Activated CD4-positive, alpha-beta T cell treated with anti-CD3 and anti-CD28 coated beads, Interleukin-2, amount 50 U/mL, for 16 hours (primary cell): ENCODE measurements around the gene STRIP2.
"Not testable (repeated sequence)": the region's sequence is repeated elsewhere in the genome, so short reads cannot be mapped to it uniquely, and the experiment has no call there.

ENCODE experiments used
- DNase-seq: peaks from one replicate; pipeline ENCODE4 v3.0.0-alpha.2; 2020

STRIP2 gene

GRCh38 chr7:129497156-129497555 lies 62.9 kb downstream of the STRIP2 start:
- no peak for DNase-seq

- DNase-seq: no peak
Measured at GRCh38 chr7:129498021-129498420, 63.8 kb downstream of the STRIP2 start.

- peak; percentile 37 for DNase-seq
Measured at GRCh38 chr7:129499999-129500398, 65.8 kb downstream of the STRIP2 start.

DNA sequence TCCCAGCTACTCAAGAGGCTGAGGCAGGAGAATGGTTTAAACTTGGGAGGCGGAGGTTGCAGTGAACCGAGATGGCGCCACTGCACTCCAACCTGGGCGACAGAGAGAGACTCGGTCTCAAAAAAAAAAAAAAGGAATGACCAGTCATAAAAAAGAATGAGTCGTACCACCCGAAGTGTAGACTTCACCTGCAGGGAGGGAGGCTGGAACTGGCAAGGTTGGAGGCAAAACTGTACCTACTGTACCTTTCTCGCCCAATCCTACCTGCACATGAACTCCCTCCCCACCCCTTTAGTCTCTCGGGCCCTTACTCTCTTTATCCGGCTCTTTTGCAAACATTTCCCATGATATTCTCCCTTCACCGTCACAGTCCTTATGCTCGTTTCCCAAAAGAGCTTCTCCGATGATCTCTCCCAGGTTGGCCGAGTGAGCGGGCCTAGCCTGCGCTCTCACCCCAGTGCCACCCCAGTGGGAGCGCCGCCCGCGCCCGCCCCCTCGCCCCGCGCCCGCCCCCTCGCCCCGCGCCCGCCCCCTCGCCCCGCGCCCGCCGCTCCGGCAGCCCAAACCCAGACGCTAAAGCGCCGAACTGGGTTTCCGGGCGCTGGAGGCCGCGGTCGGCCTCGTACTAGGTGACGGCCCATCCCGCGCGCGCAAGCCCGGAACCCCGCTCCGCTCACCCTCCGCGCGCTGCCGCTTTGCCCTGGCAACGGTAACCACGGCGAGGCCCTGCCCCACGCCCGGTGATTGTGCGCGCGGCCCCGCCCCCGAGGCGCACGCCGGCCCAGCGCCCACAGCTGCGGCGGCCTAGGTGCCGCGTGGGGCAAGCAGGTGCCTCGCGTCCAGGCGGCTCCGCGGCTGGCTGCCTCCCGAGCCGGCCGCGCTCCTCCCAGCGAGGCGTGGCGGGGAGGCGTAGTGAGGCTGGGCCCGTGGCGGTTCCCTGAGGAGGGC lies 67.8 kb downstream of the STRIP2 start, which contains the start of gene SMKR1:
SMKR1 (plus strand) TSS at position 772 of the 948 bp plus-strand sequence. CDS start 294 bp downstream, outside the sequence.
- peak; percentile 89 for DNase-seq

DNA sequence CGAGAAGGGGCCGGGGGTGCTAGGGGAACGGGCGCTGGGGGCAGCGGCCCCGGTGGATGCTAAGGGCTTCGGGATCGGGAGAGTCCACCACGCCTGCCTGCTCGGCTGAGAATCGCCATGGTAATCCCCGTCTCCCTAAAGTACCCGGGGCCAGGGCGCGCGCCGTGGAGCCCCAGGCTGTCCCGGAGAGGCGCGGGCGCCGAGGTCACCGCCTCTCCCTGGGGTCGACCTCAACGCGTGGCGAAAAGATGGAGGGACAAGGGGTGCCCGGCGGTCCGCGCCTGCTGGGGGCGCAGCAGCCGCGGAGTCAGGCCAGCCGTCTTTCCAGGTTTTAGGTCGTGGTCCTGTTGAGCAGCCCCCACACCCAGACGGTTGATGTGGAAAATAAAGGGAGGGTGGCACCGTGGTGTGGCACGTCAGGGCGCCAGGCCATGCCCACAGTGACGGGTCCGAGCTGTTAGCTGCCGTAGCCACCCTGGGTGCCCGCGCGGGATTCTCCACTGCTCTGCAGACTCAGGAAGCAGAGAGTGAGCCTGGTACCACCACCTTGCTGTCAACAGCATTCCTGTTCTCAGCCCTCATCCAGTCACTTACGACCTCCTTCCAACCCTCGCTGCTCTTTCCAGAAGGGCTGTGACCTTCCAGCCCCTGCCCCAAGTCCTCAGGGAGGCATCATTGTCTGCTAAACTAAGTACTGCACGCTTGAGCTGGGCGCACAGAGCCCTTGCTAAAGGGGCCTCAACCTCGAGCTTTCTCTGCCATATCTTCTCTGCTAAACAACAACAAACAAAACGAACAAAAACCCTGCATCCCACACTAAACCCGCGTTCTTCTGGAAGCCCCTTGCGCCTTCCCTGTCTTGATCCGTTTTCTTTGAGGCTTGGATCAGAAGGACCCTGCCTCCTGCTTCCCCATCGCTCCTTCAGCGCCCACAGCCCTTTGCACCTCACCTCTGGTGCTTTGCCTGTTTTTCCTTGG lies 68.8 kb downstream of the STRIP2 start:
- DNase-seq: no peak

DNA sequence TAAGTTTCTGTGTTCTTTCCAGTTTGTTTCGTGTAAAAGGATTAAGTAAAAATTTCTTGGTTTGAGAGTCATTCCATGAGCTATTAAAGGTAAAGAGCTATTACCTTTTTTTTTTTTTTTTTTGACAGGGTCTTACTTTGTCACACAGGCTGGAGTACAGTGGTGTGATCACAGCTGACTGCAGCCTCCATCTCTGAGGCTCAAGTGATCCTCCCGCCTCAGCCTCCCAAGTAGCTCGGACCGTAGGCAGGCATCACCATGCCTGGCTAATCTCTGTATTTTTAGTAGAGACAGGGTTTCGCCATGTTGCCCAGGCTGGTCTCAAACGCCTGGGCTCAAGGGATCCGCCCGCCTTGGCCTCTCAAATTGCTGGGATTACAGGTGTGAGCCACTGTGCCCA lies 69.5 kb downstream of the STRIP2 start:
- no peak for DNase-seq

DNA sequence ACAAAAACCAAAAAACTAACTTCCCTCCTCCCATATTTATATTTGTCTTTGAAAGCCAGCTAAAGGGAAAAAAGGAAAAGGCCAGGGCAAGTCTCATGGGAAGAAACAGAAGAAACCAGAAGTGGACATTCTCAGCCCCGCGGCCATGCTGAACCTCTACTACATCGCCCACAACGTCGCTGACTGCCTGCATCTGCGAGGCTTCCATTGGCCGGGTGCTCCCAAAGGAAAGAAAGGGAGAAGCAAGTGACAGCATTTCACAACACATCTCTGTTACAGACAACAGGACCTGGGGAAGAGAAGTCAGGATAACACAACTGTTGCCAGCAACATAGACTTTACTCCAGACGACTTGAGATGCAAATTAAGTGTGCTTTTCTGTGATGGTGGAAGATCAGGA lies 78.0 kb downstream of the STRIP2 start:
- no peak for DNase-seq

DNA sequence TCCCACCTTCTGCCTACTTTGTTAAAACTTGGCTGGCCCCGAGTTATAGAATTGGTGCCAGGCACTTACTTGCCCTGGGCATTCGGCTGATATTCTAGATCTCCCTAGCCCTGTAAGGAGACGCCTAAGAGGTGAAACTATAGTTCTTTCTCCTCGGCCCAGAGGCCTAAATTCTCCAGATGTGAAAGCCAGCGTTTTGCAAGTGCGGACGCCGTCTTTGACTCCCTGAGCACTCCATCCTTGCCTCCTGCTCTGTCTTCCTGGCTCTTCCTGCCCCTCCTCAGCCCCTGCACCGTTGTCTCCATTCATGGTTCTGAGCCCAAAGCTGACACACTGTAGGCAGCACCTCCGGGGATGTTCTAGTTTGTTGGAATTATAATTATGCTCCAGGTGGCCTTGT lies 79.3 kb downstream of the STRIP2 start:
- DNase-seq: no peak

DNA sequence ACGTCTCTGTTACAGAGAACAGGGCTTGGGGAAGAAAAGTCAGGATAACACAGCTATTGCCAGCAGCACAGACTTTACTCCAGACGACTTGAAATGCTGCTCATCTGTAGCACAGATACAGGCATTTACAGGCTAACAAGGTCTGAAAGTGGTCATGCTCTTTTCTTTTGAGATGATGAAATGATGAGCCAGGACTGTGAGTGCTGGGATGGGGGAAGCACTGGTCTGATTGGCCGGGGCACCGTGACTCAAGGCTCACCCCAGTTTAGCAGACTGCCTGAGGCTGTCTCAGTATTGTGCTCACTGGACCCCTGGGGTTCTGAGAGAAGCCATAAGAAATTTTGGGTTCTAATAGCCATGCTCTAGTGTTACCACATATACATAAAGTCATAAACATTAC lies 80.5 kb downstream of the STRIP2 start:
- DNase-seq: no peak

DNA sequence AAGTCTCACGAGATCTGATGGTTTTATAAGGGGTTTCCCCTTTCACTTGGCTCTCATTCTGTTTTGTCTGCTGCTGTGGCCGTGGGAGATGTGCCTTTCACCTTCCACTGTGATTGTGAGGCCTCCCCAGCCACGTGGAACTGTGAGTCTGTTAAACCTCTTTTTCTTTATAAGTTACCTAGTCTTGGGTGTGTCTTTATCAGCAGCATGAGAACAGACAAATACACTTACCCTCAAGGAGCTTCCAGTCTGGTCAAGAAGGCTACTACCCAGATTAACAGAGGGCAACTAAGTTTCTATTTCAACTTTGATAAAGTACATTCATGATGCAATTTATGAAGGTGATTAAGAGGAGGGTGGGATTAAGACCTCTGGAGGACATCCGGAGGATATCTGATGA lies 81.1 kb downstream of the STRIP2 start:
- no peak for DNase-seq

- no peak for DNase-seq
Measured at GRCh38 chr7:129517931-129518330, 83.7 kb downstream of the STRIP2 start.

DNA sequence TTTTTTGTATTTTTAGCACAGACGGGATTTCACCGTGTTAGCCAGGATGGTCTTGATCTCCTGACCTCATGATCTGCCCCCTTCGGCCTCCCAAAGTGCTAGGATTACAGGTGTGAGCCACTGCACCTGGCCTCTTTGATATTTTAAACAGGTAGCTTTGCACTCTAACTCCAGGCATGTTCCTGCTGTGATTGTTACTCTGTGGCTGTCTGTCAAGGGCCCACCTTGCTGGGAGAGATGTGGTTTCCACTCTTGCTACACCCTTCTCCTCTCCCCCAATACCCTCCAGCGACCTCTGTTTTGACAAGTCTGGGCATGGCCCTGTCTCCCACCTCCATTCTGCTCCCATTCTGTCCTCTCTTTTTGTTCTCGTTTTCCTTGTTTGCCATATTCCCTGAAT lies 85.2 kb downstream of the STRIP2 start:
- no peak for DNase-seq

DNA sequence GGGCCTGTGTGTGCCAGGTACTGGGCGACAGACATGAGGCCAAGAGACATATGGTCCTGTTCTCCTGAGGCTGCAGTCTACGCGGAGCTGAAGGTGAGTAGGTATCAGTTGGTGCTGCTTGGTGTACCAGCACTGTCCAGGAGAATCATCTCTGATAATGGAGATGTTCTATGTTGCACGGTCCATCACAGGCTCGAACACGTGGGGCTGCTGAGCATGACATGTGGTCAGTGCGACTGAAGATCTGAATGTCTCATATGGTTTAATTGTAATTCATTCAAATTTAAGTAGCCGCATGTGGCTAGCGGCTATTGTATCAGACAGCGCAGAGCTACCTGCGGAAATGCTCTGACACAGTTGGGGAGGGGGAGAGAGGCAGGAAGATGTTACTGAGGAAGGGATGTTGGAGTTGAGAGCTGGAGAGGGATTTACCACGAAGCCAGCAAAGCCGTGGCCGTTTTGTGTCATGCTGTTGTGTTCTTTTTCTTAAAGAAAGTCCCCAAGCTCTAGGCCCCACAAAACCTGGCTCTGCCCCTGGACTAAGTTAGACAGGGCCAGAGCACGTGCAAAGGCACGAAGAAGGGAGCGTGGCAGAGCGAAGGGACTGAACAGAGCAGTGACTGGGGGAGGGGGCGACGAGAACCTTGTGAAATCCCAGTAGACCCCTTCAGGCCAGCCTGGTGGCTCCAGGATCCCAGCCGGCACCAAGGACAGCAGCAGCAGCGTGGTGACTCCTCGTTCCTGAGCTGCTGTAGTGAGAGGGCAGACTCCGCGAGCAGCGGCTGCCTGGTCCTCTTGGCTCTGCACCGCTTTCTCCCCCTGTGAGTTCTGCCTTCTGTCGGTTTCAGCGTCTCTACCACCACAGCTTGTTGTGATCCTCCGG lies 88.1 kb downstream of the STRIP2 start:
- DNase-seq: no peak

DNA sequence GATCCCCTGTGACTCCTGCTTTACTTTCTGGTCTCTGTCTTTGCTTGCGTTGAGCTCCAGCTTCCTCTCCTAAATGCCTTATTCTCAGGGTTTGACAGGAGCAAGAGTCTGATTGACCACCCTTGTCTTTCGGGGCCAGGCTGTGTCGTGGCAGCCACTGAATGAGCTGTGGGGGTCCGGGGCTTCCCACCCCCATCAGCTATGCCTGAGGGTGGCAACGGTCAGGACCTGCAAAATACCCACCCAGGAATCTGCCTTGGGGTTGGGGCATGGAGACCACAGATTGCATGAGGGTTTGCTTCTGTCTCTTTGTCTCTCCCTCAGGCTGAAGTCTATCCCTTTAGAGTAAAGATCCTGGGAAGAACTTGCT lies 88.7 kb downstream of the STRIP2 start:
- no peak for DNase-seq

DNA sequence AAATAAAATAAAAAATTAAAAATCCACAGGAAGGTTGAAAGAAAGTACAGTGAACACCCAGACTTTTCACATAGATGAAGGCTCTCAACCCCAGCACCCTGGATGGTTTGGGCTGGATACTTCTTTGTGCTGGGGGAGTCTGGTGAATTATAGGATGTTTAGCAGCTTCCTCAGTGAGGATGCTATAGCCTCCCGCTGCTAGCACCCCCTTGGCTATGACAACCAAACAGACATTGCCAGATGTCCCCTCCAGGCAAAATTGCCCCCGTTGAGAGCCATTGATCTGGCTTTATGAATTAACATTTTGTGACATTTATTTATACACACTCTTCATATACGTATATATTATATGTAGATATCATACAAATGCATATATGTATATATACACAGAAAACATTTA lies 89.7 kb downstream of the STRIP2 start:
- DNase-seq: no peak

DNA sequence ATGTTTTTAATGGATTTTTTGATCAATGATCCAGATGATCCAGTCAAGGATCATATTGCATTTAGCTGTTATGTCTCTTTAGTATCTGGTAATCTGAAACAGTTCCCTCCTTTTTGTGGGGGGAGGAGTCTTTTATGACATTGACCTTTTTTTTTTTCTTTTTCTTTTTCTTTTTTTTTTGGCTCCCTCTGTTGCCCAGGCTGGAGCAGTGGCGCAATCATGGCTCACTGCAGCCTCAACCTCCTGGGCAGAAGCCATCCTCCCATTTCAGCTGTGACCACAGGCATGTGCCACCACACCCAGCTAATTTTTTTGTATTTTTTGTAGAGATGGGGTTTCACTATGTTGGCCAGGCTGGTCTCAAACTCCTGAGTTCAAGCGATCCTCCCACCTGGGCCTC lies 90.2 kb downstream of the STRIP2 start:
- DNase-seq: not testable (repeated sequence)

GRCh38 chr7:129525225-129525862 lies 91.1 kb downstream of the STRIP2 start:
- DNase-seq: no peak

GRCh38 chr7:129529643-129530042 lies 95.4 kb downstream of the STRIP2 start:
- DNase-seq: no peak

DNA sequence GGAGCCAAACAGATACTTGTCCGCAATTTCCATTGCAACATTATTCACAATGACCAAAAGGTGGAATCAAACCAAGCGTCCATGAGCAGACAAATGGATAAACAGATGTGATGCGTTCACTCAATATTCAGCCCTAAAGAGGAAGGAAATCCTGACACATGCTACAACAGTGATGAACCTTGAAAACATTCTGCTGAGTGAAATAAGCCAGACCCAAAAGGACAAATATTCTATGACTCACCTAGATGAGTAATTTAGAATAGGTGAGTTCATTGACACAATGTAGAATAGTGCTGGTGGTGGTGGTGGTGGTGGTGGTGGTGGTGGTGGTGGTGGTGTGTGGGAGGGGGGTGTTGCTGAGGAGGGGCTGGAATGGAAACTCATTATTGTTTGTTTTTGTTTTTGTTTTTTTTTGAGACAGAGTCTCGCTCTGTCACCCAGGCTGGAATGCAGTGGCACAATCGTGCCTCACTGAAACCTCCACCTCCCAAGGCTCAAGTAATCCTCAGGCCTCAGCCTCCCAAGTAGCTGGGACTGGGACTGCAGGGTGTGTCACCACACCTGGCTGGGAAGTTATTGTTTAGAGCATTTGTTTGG lies 96.7 kb downstream of the STRIP2 start:
- DNase-seq: peak; percentile 83

GRCh38 chr7:129531721-129532120 lies 97.5 kb downstream of the STRIP2 start:
- DNase-seq: no peak

- DNase-seq: no peak
Measured at GRCh38 chr7:129532375-129532774, 98.1 kb downstream of the STRIP2 start.
